ENCODE data around the gene DLGAP4.

DLGAP4 gene

GRCh38 chr20:36334281-36335205 lies 28.4 kb downstream of the DLGAP4 start:
- DNase-seq: no peak

- DNase-seq: no peak
Measured at GRCh38 chr20:36335206-36335870, 29.2 kb downstream of the DLGAP4 start.

- DNase-seq: no peak
Measured at GRCh38 chr20:36336204-36336603, 30.1 kb downstream of the DLGAP4 start.

- DNase-seq: no peak
Measured at GRCh38 chr20:36336954-36337704, 31.0 kb downstream of the DLGAP4 start.

- DNase-seq: no peak
Measured at GRCh38 chr20:36337886-36338285, 31.7 kb downstream of the DLGAP4 start.

- no peak for DNase-seq
Measured at GRCh38 chr20:36339646-36340592, 33.8 kb downstream of the DLGAP4 start.

- DNase-seq: no peak
Measured at GRCh38 chr20:36340593-36340990, 34.5 kb downstream of the DLGAP4 start.

- DNase-seq: no peak
Measured at GRCh38 chr20:36341331-36342020, 35.3 kb downstream of the DLGAP4 start.

- DNase-seq: no peak
Measured at GRCh38 chr20:36342331-36343120, 36.4 kb downstream of the DLGAP4 start.

GRCh38 chr20:36343641-36344040 lies 37.5 kb downstream of the DLGAP4 start:
- no peak for DNase-seq

- peak in 1 of 2 experiments; percentile 5 for DNase-seq
Measured at GRCh38 chr20:36344517-36345132, 38.5 kb downstream of the DLGAP4 start.

GRCh38 chr20:36346256-36346655 lies 40.1 kb downstream of the DLGAP4 start:
- DNase-seq: no peak

- DNase-seq: no peak
Measured at GRCh38 chr20:36349384-36350170, 43.4 kb downstream of the DLGAP4 start.

GRCh38 chr20:36350439-36350838 lies 44.3 kb downstream of the DLGAP4 start:
- DNase-seq: no peak

- DNase-seq: no peak
Measured at GRCh38 chr20:36351937-36352336, 45.8 kb downstream of the DLGAP4 start.

- DNase-seq: no peak
Measured at GRCh38 chr20:36352843-36353553, 46.9 kb downstream of the DLGAP4 start.

- no peak for DNase-seq
Measured at GRCh38 chr20:36353740-36354139, 47.6 kb downstream of the DLGAP4 start.

GRCh38 chr20:36355469-36356171 lies 49.5 kb downstream of the DLGAP4 start:
- no peak for DNase-seq
